GM21576 (cell line): ENCODE results near the gene SUMO3.

Source experiments
- ATAC-seq: cut with Tn5 transposase; IDR thresholded peaks from one replicate; pipeline ENCODE4 v1.9.1; 2021; ENCODE audit warnings: mild to moderate bottlenecking, moderate library complexity; ENCODE audit not compliant: unreplicated experiment

SUMO3 gene

GRCh38 chr21:44831227-44831860 is 13.5 kb upstream of the SUMO3 start:
- no peak for ATAC-seq

GRCh38 chr21:44829507-44830092 is 11.7 kb upstream of the SUMO3 start:
- ATAC-seq: no peak

DNA sequence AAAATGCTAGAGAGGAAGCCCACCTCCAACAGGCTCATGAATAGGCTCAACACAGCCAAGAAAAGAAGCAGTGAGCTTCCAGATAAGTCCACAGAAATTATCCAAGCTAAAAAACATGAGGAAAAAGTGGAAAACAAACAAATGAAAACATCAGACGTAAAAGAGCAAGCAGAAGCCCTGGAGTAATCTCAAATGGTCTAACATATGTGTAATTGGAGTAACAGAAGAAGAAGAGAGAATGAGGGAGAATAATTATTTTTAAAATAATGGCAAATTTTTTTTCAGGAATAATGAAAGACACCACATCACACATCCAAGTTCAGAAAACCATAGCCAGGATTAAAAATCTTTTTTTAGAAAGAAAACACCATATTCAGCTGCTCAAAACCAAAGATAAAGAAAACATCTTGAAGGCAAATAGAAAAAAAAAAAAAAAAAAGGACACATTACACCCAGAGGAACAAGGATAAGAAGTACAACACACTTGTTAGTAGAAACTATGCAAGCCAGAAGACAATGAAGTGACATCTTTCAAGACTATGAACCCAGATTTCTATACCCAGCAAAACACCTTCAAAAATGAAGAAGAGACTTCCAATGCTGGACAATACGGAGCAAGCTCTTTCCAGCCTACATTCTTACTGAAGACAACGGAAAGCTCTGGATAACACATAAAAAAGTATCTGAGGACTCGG is 10.6 kb upstream of the SUMO3 start:
- no peak for ATAC-seq

DNA sequence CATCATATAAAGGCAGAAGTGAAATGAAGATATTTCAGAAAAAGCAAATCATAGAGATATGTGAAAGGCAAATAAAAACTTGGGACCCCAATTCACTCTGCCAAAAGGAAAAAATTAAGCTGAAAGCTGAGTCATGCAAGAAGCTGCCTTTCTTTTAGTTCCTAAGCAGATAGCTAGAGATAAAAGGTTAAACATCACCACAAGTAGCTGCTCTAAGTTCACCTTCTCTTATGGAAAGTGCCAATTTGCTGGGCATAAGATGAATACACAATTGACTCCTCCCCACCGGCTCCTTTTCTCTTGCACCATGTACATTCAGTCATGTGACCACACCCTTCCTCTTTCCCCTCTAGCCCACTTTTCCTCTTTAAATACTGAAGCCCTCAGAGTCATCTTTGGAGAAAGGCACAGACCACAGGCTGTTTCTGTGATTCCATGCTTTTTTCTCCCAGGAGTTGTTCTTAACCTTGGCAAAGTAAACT is 5.4 kb upstream of the SUMO3 start:
- ATAC-seq: no peak

DNA sequence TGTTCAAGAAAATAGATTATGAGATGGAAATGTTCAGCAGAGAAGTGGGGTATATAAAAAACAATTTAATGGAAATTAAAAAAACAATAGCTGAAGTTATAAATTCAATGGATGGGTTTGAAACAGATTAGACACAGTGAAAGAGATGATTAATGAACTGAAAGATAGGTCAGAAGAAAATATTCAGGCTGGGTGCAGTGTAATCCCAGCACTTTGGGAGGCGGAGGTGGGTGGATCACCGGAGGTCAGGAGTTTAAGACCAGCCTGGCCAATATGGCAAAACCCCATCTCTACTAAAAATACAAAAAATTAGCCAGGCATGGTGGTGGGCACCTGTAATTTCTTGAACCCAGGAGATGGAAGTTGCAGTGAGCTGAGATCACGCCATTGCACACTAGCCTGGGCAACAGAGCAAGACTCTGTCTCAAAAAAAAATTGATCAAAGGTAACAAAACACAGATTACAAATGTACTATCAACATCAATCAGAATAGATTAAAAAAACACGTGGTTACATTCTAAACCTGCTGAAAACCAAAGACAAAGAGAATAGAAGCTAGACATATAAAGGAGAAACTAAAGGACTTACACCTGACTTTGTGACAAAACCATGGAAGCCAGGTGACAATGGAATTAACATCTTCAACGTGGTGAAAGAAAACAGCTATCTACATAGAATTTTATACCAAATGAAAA is 4.8 kb upstream of the SUMO3 start:
- no peak for ATAC-seq

- no peak for ATAC-seq
Measured at GRCh38 chr21:44820851-44821250, 3.0 kb upstream of the SUMO3 start.

- no peak for ATAC-seq
Measured at GRCh38 chr21:44819283-44820243, 1.7 kb upstream of the SUMO3 start.

- no peak for ATAC-seq
Measured at GRCh38 chr21:44818640-44819011, 764 bp upstream of the SUMO3 start.

- peak; percentile 69 for ATAC-seq
Measured at GRCh38 chr21:44817506-44817880, 369 bp downstream of the SUMO3 start.

DNA sequence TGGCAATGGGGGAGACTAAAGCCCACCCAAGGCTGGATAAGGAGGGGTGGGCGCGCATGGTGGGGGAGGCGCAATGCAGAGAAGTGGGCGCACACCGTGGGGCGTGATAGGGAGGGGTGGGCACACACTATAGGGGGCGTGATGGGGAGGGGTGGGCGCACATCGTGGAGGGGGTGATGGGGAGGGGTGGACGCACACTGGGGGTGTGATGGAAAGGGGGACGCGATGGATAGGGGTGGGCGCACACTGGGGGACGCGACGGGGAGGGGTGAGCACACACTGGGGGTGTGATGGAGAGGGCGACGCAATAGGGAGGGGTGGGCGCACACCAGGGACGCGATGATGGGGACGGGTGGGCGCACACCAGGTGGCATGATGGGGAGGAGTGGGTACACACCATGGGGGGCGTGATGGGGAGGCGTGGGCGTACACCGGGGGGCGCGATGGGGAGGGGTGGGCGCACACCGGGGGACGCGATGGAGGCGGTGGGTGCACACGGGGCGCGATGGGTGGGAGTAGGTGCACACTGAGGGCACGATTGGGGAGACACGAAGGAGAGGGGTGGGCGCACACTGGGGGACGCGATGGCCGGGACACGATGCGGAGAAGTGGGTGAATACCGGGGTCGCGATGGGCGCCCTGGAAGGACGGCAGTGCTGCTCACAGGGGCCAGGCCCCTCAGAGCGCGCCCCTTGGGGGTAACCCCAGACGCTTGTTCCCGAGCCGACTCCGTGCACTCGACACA is 929 bp downstream of the SUMO3 start:
- ATAC-seq: peak; percentile 22

GRCh38 chr21:44815852-44816628 is 1.8 kb downstream of the SUMO3 start:
- no peak for ATAC-seq

DNA sequence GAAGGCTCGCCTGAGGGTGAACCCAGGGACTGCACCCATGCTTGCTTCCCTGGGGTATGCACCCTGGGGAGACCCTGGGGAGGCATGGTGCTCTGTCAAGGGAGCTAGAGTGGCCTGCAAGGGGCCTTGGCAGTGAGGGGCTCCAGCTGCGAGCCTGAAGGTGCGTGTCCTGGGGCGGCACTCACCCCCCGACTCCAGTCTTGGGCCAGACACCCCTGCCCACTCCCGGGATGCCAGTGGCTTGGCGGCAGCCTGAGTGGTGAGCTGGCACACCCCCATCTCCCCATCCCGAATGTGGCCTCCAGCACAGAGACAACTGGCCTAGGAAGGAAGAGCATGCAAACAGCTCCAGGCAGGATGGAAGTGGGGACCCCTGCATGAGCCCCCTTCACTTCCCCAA is 2.6 kb downstream of the SUMO3 start:
- no peak for ATAC-seq

DNA sequence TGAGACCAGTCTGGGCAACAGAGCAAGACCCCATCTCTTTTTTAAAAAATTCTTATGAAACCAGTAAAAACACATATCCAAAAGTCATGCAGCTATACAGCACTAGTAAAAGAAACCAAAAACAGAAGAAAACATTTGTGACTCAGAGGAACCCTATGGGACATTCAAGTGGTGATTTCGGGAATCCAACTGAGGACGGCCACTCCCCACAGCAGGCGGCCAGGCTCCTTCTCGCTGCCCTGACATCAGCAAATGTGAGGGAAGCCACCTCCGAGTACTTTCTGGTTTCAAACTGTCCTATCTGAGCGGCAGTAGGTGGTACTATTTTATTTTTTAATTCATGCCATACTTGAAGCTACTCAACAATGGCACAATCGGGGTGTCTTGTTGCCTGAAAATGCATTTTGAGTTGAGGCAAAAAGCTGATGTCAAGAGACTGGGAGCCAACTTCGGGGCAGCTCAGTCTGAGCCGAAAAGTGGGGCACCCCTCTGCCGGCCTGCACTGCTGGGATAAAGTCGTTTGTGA is 3.3 kb downstream of the SUMO3 start:
- ATAC-seq: no peak

DNA sequence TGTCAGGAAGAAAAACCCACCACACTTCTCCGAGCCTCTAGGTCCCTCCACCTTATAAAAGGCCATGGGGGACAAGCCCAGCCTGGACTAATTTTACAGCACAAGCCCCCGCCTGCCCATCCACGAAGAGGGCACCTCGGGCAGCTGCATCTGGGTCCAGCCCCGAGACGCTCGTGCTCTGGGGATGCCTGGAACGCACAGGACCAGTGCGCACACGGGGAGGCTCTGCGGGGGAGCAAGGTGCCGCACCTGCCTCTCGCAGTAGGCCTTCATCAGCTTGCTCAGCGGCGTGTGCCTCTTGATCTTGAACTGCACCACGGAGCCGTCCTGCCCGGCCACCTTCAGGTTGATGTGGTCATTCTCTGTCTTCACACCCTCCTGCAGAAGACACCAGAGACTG is 4.1 kb downstream of the SUMO3 start:
- no peak for ATAC-seq

GRCh38 chr21:44813149-44813548 is 4.7 kb downstream of the SUMO3 start:
- ATAC-seq: no peak

DNA sequence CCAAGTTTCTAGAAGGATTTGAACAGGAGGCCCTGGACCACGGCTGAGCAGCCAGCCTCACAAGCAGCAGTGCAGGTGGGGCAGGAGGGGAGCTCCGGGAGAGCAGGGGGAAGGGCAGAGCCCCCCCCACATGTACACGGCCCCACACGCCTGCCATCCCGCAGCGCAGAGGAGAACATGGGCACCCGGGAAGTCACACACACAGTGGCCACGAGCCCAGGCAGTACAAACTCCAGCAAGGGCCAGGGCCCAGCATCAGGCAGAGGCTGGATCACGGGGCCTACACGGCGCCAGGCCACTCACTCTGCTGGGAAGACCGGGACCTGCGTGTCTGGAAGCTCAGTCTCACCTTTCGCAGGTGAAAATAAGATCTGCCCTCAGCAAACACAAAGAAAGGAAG is 5.2 kb downstream of the SUMO3 start:
- ATAC-seq: no peak

DNA sequence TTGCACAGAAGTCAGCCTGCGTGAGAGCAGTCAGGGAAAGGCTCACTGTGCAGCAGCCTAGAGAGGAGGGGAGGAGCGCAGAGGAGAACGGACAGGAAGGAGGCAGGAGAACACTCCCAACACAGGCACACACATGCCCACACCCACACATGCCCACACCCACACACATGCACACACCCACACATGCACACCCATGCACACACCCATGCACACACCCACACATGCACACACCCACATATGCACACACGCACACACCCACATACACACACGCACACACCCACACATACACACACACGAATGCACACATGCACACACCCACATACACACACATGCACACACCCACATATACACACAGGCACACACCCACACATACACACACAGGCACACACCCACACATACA is 7.1 kb downstream of the SUMO3 start:
- no peak for ATAC-seq

DNA sequence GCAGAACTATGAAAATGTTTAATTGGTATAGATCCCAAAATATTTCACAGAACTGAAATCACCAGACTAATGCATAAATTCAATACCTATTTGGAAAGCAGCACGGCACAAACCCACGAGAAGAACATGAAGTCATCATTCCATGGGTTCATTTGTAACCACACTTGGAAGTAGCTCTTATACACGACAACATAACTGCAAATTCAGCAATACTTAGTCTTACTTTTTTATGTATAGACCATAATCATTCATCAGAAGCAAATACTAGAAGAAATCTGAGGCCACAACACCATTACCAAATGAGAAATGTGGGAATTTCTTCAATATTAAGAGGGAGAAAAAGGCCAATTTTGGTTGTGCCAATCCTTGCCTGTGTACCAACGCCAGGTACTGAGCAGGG is 12.0 kb downstream of the SUMO3 start:
- ATAC-seq: no peak

- no peak for ATAC-seq
Measured at GRCh38 chr21:44805226-44805625, 12.6 kb downstream of the SUMO3 start.
